ENCODE data around the gene HMCN1. TPM values are rescaled to one million over a fixed set of nuclear protein-coding genes. Genes with fewer than 3 reads are reported as not detected.

The HMCN1 gene
- total RNA-seq, 1 donor from 2014 or later = 28.0 TPM

GRCh38 chr1:185856482-185856881 is 122.3 kb downstream of the HMCN1 start:
- Histone ChIP-seq H3K4me1 (no peaks in the 10 kb centered on the region), H3K36me3 (no peaks in the 10 kb centered on the region), H3K4me3 (no peak overlapping the region), H3K9me3 (no peaks in the 10 kb centered on the region), H3K27me3 (ENCODE audit: low read depth) (no peaks in the 10 kb centered on the region), H3K27ac (no peak overlapping the region)
- intact Hi-C loops (cut with DNase I) = no loop called here
- ATAC-seq (no peak), DNase-seq (no peak)
- no peak for TF ChIP-seq CTCF (IDR thresholded peaks at IDR 0.05)

- ATAC-seq = peak in 1 of 2 donors; percentile 43
- no peak for TF ChIP-seq CTCF (IDR thresholded peaks at IDR 0.05)
- no peaks in the 10 kb centered on the region for H3K27me3 ChIP-seq (ENCODE audit: low read depth)
- no peaks in the 10 kb centered on the region for H3K4me1 ChIP-seq
- H3K36me3 ChIP-seq = no peaks in the 10 kb centered on the region
- no peaks in the 10 kb centered on the region for H3K9me3 ChIP-seq
- H3K27ac ChIP-seq = no peak overlapping the region
- DNase-seq = no peak
- intact Hi-C loops (cut with DNase I) = no loop called here
- no peak overlapping the region for H3K4me3 ChIP-seq
Measured at GRCh38 chr1:185857442-185857841, 123.3 kb downstream of the HMCN1 start.

- Histone ChIP-seq H3K4me1 (no peaks in the 10 kb centered on the region), H3K4me3 (no peak overlapping the region), H3K27me3 (ENCODE audit: low read depth) (no peaks in the 10 kb centered on the region), H3K9me3 (no peaks in the 10 kb centered on the region), H3K36me3 (no peaks in the 10 kb centered on the region), H3K27ac (no peak overlapping the region)
- DNase-seq (no peak), ATAC-seq (no peak)
- intact Hi-C loops (cut with DNase I) = no loop called here
- TF ChIP-seq CTCF (IDR thresholded peaks at IDR 0.05) = no peak
Measured at GRCh38 chr1:185860311-185860710, 126.1 kb downstream of the HMCN1 start.

GRCh38 chr1:185860859-185861258 is 126.7 kb downstream of the HMCN1 start:
- Histone ChIP-seq H3K4me1 (no peaks in the 10 kb centered on the region), H3K27me3 (ENCODE audit: low read depth) (no peaks in the 10 kb centered on the region), H3K36me3 (no peaks in the 10 kb centered on the region), H3K9me3 (no peaks in the 10 kb centered on the region), H3K4me3 (no peak overlapping the region), H3K27ac (no peak overlapping the region)
- TF ChIP-seq CTCF (IDR thresholded peaks at IDR 0.05) = no peak
- no peak for ATAC-seq
- intact Hi-C loops (cut with DNase I) = no loop called here
- no peak for DNase-seq

DNA sequence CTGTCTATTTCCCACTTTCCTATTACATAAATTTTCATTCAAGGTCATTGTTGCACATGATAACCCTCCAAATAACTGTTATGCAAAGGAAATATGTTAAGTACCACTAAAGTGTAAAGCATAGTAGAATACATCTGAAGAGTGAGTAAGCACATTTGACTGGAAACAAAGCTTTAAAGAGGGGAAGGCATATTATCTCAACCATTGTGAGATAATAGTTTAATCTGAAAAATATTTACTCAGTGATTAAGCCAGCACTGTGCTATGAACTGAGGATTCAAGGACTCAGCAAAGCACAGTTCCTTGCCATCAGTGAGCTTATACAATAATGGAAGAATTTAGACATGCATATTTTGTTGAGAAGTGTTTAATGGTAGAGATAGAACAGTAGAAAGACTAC is 127.4 kb downstream of the HMCN1 start:
- Histone ChIP-seq H3K9me3 (no peaks in the 10 kb centered on the region), H3K27me3 (ENCODE audit: low read depth) (no peaks in the 10 kb centered on the region), H3K4me1 (no peaks in the 10 kb centered on the region), H3K27ac (no peak overlapping the region), H3K36me3 (no peaks in the 10 kb centered on the region), H3K4me3 (no peak overlapping the region)
- DNase-seq (no peak), ATAC-seq (peak in 1 of 2 donors; percentile 64)
- TF ChIP-seq CTCF (IDR thresholded peaks at IDR 0.05) = no peak
- intact Hi-C loops (cut with DNase I) = no loop called here

DNA sequence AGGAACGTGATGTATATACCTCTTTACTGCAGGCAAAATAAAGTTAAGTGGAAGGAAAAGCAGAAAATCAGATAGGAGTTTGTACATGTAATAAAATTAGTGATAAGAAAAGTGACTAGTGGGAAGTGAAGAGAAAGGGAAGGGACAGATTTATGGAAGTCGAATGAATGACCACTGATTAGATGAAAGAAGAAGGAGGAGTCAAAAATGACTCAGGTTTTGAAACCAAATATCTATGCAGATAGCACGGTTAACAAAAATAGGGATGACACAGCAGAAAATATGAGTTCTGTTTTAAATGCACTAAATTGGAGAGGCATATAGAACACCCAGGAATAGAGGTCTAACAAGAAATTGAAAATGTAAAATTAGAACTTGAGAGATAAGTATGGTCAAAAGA is 128.0 kb downstream of the HMCN1 start:
- intact Hi-C loops (cut with DNase I) = no loop called here
- Histone ChIP-seq H3K4me1 (no peaks in the 10 kb centered on the region), H3K27ac (no peak overlapping the region), H3K9me3 (no peaks in the 10 kb centered on the region), H3K4me3 (no peak overlapping the region), H3K27me3 (ENCODE audit: low read depth) (no peaks in the 10 kb centered on the region), H3K36me3 (no peaks in the 10 kb centered on the region)
- no peak for TF ChIP-seq CTCF (IDR thresholded peaks at IDR 0.05)
- DNase-seq = no peak
- no peak for ATAC-seq
